Measurements from ENCODE around the gene KIRREL1. TPM values are rescaled to one million over a fixed set of nuclear protein-coding genes. Genes with fewer than 3 reads are reported as not detected.

The KIRREL1 gene
- total RNA-seq, 1 donor from 2014 or later, result 0.02 TPM

GRCh38 chr1:158039380-158039779 is 45.9 kb downstream of the KIRREL1 start:
- Mint-ChIP-seq H3K9me3 (no peaks in the 10 kb centered on the region), H3K4me3 (no peak overlapping the region), H3K27ac (no peak overlapping the region), H3K27me3 (no peaks in the 10 kb centered on the region), H3K36me3 (ENCODE audit: low read depth) (no peaks in the 10 kb centered on the region), H3K4me1 (no peaks in the 10 kb centered on the region)
- intact Hi-C loops (cut with micrococcal nuclease), result loop anchor here (5.0 kb wide), 1 partner anchor 77 kb away; no protein-coding TSS in a partner anchor
- no peak for DNase-seq

- DNase-seq, result no peak
- intact Hi-C loops (cut with micrococcal nuclease), result no loop called here
- Mint-ChIP-seq H3K4me3 (no peak overlapping the region), H3K36me3 (ENCODE audit: low read depth) (no peaks in the 10 kb centered on the region), H3K27ac (no peak overlapping the region), H3K27me3 (no peaks in the 10 kb centered on the region), H3K4me1 (no peaks in the 10 kb centered on the region), H3K9me3 (no peaks in the 10 kb centered on the region)
Measured at GRCh38 chr1:158040323-158040722, 46.9 kb downstream of the KIRREL1 start.

GRCh38 chr1:158043232-158043631 is 49.8 kb downstream of the KIRREL1 start:
- intact Hi-C loops (cut with micrococcal nuclease), result no loop called here
- H3K36me3 Mint-ChIP-seq (ENCODE audit: low read depth), result no peaks in the 10 kb centered on the region
- H3K4me1 Mint-ChIP-seq, result no peaks in the 10 kb centered on the region
- peaks cover 3% of the 10 kb centered on the region for H3K27me3 Mint-ChIP-seq
- no peak overlapping the region for H3K27ac Mint-ChIP-seq
- no peak for DNase-seq
- no peak overlapping the region for H3K4me3 Mint-ChIP-seq
- no peaks in the 10 kb centered on the region for H3K9me3 Mint-ChIP-seq

GRCh38 chr1:158045639-158046038 is 52.2 kb downstream of the KIRREL1 start:
- intact Hi-C loops (cut with micrococcal nuclease), result no loop called here
- Mint-ChIP-seq H3K27me3 (peaks cover 3% of the 10 kb centered on the region), H3K36me3 (ENCODE audit: low read depth) (no peaks in the 10 kb centered on the region)

GRCh38 chr1:158046715-158047510 is 53.5 kb downstream of the KIRREL1 start:
- Mint-ChIP-seq H3K4me3 (no peak overlapping the region), H3K4me1 (no peaks in the 10 kb centered on the region), H3K27me3 (peaks cover 6% of the 10 kb centered on the region), H3K27ac (no peak overlapping the region), H3K36me3 (ENCODE audit: low read depth) (no peaks in the 10 kb centered on the region), H3K9me3 (no peaks in the 10 kb centered on the region)
- intact Hi-C loops (cut with micrococcal nuclease), result no loop called here
- no peak for DNase-seq

More at GRCh38 chr1:158045639-158046038, 52.2 kb downstream of the KIRREL1 start:
- no peaks in the 10 kb centered on the region for H3K4me1 Mint-ChIP-seq
- no peak for DNase-seq
- no peaks in the 10 kb centered on the region for H3K9me3 Mint-ChIP-seq
- H3K4me3 Mint-ChIP-seq, result no peak overlapping the region
- no peak overlapping the region for H3K27ac Mint-ChIP-seq

GRCh38 chr1:158048371-158049067 is 55.1 kb downstream of the KIRREL1 start:
- no peaks in the 10 kb centered on the region for H3K4me1 Mint-ChIP-seq
- intact Hi-C loops (cut with micrococcal nuclease), result no loop called here
- H3K36me3 Mint-ChIP-seq (ENCODE audit: low read depth), result no peaks in the 10 kb centered on the region
- H3K27me3 Mint-ChIP-seq, result peaks cover 8% of the 10 kb centered on the region
- DNase-seq, result no peak
- no peaks in the 10 kb centered on the region for H3K9me3 Mint-ChIP-seq
- H3K4me3 Mint-ChIP-seq, result no peak overlapping the region
- H3K27ac Mint-ChIP-seq, result no peak overlapping the region

- Mint-ChIP-seq H3K9me3 (no peaks in the 10 kb centered on the region), H3K27ac (no peak overlapping the region), H3K4me3 (no peak overlapping the region), H3K36me3 (ENCODE audit: low read depth) (no peaks in the 10 kb centered on the region), H3K4me1 (no peaks in the 10 kb centered on the region), H3K27me3 (peaks cover 8% of the 10 kb centered on the region)
- DNase-seq, result no peak
- intact Hi-C loops (cut with micrococcal nuclease), result no loop called here
Measured at GRCh38 chr1:158049853-158050252, 56.4 kb downstream of the KIRREL1 start.

- intact Hi-C loops (cut with micrococcal nuclease), result no loop called here
- Mint-ChIP-seq H3K36me3 (ENCODE audit: low read depth) (no peaks in the 10 kb centered on the region), H3K27ac (no peak overlapping the region), H3K27me3 (peaks cover 5% of the 10 kb centered on the region), H3K4me3 (no peak overlapping the region), H3K9me3 (no peaks in the 10 kb centered on the region), H3K4me1 (no peaks in the 10 kb centered on the region)
- no peak for DNase-seq
Measured at GRCh38 chr1:158053276-158053675, 59.8 kb downstream of the KIRREL1 start.

GRCh38 chr1:158054721-158055120 is 61.3 kb downstream of the KIRREL1 start:
- intact Hi-C loops (cut with micrococcal nuclease), result loop anchor here (5.0 kb wide), 1 partner anchor 47 kb away; no protein-coding TSS in a partner anchor
- DNase-seq, result no peak
- Mint-ChIP-seq H3K27ac (no peak overlapping the region), H3K36me3 (ENCODE audit: low read depth) (no peaks in the 10 kb centered on the region), H3K9me3 (no peaks in the 10 kb centered on the region), H3K4me1 (no peaks in the 10 kb centered on the region), H3K27me3 (peaks cover 5% of the 10 kb centered on the region), H3K4me3 (no peak overlapping the region)

GRCh38 chr1:158055854-158056253 is 62.4 kb downstream of the KIRREL1 start:
- Mint-ChIP-seq H3K4me3 (no peak overlapping the region), H3K27ac (no peak overlapping the region), H3K4me1 (no peaks in the 10 kb centered on the region), H3K27me3 (peaks cover 5% of the 10 kb centered on the region), H3K9me3 (no peaks in the 10 kb centered on the region), H3K36me3 (ENCODE audit: low read depth) (no peaks in the 10 kb centered on the region)
- DNase-seq, result no peak
- intact Hi-C loops (cut with micrococcal nuclease), result loop anchor here (5.0 kb wide), 1 partner anchor 49 kb away; no protein-coding TSS in a partner anchor

- DNase-seq, result no peak
- H3K27ac Mint-ChIP-seq, result no peak overlapping the region
- H3K36me3 Mint-ChIP-seq (ENCODE audit: low read depth), result no peaks in the 10 kb centered on the region
- H3K4me3 Mint-ChIP-seq, result no peak overlapping the region
- peaks cover 5% of the 10 kb centered on the region for H3K27me3 Mint-ChIP-seq
- H3K4me1 Mint-ChIP-seq, result no peaks in the 10 kb centered on the region
- H3K9me3 Mint-ChIP-seq, result no peaks in the 10 kb centered on the region
- intact Hi-C loops (cut with micrococcal nuclease), result loop anchor here (5.0 kb wide), 1 partner anchor 49 kb away; no protein-coding TSS in a partner anchor
Measured at GRCh38 chr1:158056498-158056897, 63.1 kb downstream of the KIRREL1 start.

GRCh38 chr1:158058237-158058985 is 65.0 kb downstream of the KIRREL1 start:
- H3K36me3 Mint-ChIP-seq (ENCODE audit: low read depth), result no peaks in the 10 kb centered on the region
- no peak for DNase-seq
- no peak overlapping the region for H3K27ac Mint-ChIP-seq
- H3K9me3 Mint-ChIP-seq, result no peaks in the 10 kb centered on the region
- no peaks in the 10 kb centered on the region for H3K4me1 Mint-ChIP-seq
- H3K4me3 Mint-ChIP-seq, result no peak overlapping the region
- peaks cover 1% of the 10 kb centered on the region for H3K27me3 Mint-ChIP-seq
- intact Hi-C loops (cut with micrococcal nuclease), result loop anchor here (5.0 kb wide), 1 partner anchor 51 kb away; no protein-coding TSS in a partner anchor

GRCh38 chr1:158059984-158060383 is 66.5 kb downstream of the KIRREL1 start:
- Mint-ChIP-seq H3K27me3 (no peaks in the 10 kb centered on the region), H3K9me3 (no peaks in the 10 kb centered on the region), H3K4me1 (no peaks in the 10 kb centered on the region), H3K36me3 (ENCODE audit: low read depth) (no peaks in the 10 kb centered on the region), H3K27ac (no peak overlapping the region), H3K4me3 (no peak overlapping the region)
- intact Hi-C loops (cut with micrococcal nuclease), result loop anchor here (5.0 kb wide), 1 partner anchor 53 kb away; no protein-coding TSS in a partner anchor
- no peak for DNase-seq
